SK-N-MC (cell line): ENCODE data around the gene TNP2.

ENCODE experiments used
- EZH2 ChIP-seq: fragments of 200-600 bp; sonication (generic); IDR thresholded peaks from one replicate; pipeline ENCODE4 v1.6.1; 2017; ENCODE audit warnings: antibody characterized with exemption
- POLR2AphosphoS5 ChIP-seq: IDR thresholded peaks from 2 replicates; pipeline ENCODE4 v1.6.1; 2012; ENCODE audit warnings: mild to moderate bottlenecking, low read depth, low read length, borderline replicate concordance

DNA sequence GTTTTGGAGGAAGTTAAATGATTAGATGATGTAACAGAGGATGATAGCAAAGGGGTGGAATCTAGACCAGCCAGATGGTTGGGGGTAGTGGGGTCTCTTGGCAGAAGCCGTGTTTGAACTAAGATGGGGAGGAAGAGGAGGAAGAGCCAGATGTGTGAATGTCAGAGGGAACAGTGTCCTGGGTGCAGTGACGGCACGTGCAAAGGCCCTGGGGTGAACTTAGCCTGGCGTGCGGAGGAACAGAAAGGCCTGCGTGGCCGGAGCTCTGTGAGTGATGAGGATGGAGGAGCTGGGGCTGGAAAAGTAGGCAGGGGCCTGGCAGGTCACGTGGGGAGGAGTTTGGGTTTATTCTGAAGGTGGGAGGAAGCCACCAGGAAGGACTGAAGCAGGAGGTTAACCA, 49.7 kb upstream of the TNP2 start:
- TF ChIP-seq EZH2 = no peak
- TF ChIP-seq POLR2AphosphoS5 = no peak
